HG03558 (cell line): ENCODE data around the gene AOC2.
"Not testable (repeated sequence)": the region's sequence is repeated elsewhere in the genome, so short reads cannot be mapped to it uniquely, and the experiment has no call there.

ENCODE experiments used
- ATAC-seq: cut with Tn5 transposase; IDR thresholded peaks from one replicate; pipeline ENCODE4 v1.9.1; 2021; ENCODE audit warnings: moderate number of reproducible peaks; ENCODE audit not compliant: unreplicated experiment; ENCODE audit errors: extremely low read depth

The AOC2 gene

DNA sequence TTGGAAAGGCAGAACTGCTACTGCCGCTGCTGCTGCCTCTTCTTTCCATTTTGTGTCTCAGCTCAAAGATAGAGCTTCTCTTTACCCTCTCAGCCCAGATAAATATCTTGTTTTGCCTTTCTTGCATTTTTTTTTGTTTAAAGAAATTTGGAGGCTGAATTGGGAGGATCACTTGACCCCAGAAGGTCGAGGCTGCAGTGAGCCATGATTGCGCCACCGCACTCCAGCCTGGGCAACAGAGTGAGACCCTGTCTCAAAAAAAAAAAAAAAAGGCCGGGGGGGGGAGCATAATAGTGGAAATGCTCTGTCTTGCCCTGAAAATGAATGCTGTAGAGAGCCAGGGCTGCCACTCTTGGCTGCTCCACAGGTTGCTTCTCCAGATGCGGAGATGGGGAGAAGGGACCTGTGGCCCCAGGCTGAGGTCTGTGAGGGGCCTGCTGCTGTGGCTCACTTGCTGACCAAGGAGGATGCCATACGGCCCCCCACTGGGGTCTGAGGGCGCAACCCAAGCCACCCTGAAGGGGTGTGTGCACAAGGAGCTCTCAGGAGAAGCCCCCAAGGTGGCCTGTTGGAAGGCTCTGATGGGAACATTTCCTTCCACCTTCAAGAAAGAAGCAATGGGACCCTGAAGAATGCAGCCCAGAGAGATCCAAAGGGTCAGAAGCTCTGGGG is 34.7 kb downstream of the AOC2 start:
- ATAC-seq = no peak

DNA sequence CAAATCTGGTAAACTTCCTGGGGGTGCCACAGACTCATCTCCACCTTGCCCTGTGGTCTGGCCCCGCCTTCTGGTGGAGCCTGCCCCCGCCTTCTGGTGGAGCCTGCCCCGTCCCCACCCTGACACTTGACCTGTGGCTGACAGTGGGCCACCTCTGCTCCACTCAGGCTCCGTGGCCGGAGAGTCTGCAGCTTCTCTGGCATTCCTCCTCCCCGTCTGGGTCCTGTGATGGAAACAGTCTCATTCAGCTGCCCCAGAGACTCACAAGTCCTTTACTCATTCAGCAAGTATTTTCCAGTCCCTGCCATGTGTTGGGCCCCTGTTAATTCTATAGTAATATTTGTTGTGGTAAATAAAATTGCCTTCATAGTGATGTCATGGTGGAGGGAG is 35.2 kb downstream of the AOC2 start:
- ATAC-seq = no peak

DNA sequence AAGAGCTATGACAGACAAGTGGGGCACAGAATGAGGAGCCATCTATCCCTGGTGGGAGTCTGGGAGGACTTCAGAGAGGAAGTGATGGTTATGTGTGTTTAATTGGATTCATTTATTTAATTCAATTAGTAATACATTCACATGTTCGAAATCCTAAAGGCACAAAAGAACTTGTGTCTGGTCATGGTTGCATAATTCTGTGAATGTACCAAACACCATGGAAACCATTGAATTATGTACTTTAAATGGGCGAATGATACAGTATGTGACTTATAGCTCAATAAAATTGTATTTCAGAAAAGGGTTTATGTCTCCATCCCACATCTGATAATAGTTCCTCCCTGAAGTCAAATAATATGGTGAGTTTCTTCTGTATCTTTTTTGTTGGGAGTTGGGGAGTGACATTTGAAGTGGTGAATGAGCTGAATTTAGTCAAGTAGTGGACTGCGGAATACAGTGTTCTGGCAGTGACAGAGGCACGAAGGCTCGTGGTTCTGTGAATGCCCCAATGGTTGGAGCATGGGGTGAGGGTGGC is 36.5 kb downstream of the AOC2 start:
- no peak for ATAC-seq

DNA sequence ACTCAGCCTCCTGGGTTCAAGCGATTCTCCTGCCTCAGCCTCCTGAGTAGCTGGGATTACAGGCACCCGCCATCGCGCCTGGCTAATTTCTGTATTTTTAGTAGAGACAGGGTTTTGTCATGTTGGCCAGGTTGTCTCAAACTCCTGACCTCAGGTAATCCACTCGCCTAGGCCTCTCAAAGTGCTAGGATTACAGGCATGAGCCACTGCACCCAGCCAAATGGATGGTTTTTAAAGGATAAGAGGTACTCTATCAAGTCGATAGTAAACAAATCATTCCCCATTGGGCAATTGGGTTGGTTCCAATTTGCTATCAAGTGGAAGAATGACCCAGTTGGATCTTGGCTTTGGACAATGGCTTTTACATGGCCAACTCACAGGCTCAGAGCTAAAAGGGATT is 37.3 kb downstream of the AOC2 start:
- not testable (repeated sequence) for ATAC-seq

DNA sequence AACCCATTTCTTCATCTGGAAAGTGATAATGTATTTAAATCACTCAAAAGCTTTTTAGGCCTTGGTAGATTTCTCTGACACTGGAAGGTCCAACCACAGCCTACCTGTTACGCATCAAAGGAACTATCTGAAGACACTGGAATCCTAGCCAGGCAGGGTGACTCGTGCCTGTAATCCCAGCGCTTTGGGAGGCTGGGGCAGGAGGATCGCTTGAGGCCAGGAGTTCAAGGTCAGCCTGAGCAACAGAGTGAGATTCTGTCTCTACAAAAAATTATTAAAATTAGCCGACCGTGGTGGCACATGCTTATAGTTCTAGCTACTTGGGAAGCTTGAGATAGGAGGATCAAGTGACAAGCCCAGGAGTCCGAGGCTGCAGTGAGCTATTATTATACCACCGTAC is 37.8 kb downstream of the AOC2 start:
- ATAC-seq = no peak

- no peak for ATAC-seq
Measured at GRCh38 chr17:42883802-42884558, 39.6 kb downstream of the AOC2 start.

DNA sequence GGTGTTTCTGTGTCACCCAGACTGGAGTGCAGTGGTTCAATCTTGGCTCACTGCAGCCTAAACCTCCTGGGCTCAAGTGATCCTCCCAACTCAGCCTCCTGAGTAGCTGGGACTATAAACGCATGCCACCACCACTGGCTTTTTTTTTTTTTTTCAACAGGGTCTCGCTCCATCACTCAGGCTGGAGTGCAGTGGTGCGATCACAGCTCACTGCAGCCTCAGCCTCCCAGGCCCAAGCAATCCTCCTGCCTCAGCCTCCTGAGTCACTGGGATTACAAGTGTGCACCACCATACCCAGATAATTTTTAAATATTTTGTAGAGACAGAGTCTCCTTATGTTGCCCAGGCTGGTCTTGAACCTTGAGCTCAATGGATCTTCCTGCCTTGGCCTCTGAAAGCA is 41.4 kb downstream of the AOC2 start:
- not testable (repeated sequence) for ATAC-seq

DNA sequence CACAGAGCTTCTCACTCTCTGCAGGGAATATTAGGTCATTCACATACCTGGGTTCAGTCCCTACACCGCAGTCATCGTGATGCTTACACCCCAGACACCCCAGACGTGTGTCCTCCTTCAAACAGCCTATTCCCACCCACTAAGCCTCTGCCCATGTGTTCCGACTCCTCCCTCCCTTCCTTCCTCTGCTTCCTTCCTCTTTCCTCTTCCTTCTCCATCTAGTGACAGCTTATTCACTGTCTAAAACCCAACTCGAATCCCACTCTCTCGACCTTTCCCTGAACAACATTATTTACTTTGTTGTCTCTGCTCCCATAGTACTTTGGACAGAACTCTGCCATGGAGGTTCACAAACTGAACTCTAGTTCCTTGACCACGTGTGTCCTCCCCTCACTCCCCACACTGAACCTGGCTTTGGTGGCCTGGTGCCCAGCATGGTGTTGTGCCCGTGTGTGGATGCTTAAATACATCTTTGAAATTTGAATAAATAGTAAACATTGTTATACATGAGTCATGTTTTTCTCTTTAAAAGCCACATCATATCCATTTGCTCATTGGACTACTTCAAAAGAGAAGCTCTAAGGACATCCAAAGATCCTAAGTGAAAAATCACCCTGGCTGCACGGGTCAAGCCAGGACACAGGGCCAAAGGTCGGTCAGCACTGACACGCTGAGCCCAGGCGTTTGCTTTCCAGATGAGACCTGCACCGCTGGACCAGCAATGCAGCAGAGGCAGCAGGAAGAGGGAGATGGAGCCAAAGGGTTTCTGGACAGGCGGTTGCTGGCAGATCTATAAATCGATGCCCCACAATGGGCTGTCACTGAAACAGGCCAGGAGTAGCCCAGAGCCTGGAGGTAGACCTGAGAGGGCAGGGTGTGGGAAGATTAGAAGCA is 42.1 kb downstream of the AOC2 start:
- no peak for ATAC-seq

DNA sequence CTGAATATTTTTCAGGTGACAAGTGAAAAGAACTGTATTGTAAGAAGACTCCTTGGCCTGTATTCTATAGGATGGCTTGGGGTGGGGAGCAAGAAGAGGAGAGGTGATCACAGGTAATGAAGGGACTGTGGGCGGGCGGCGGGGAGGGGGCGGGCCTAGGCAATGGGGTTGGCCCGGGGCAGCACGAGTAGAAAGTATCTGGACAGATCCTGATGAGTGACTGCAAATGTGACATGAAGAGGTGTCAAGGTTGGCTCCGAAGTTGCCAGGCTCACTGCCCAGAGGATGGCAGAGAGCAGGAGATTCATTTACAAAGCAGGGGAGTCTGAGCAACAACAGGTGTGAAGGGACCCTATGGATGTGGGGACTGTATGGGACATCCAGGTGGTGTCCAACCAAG is 45.4 kb downstream of the AOC2 start:
- no peak for ATAC-seq

DNA sequence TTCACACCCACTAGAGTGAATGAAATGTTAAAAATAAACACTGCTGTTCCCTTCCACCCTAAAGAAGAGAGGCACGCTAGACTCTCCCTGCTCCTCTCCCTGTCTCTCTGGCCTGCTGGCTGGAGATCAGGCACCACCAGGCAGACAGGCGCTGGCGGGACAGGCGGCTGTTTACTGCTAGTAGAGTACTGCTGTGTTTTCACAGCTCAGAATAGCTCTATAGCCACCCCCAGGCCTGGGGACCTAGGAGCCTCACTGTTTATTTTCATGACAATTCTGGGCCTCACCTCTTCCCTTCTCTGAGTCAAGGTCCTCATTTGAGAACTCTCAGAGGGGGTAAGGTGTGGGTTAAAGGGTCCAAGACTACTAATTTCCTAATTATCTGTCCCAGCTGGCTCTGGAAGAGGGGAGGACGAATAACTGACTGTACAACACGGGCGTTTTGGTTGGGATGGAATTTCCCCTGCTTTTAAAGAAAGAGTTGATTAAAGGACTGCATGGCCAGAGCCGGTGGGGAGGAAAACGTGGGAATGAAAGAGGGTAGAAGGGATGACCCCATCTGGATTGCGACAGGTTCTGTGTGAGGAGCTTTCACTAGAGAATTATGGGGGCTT is 47.3 kb downstream of the AOC2 start:
- ATAC-seq = no peak

- no peak for ATAC-seq
Measured at GRCh38 chr17:42893359-42893758, 49.0 kb downstream of the AOC2 start.

DNA sequence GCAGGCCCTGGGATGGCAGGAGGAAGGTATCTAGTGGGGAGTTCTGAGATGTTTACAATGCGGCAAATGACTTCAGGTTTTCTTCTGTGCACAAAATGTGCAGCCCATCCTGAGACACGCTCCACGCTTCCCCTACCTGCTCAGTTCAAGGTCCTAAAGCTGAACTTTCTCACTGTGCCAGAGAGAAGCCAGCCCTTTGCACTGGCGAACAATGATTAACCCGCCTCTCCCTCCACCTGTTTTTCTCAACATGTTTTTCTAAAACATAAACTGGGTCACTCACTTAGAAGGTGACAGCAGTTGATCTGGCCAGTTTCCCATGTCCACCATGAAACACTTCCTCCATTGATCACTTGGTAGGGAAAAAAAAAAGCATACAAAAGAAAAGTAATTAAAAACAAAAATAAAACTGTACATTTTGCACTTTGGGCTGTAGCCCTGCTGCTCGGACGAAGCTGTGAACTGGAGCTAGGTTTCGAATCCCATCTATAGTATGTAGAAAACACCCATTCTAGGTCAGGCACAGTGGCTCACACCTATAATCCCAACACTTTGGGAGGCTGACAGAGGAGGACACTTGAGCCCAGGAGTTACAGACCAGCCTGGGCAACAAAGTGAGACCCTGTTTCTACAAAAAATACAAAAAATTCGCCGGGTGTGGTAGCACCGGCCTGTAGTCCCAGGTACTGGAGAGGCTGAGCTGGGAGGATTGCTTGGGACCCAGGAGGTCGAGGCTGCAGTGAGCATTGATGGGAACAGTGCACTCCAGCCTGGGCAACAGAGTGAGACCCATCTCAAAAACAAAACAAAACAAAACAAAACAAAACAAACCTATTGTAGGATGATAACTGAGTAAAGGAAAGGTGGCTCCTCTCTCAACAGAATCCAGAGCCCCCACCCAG is 50.2 kb downstream of the AOC2 start:
- no peak for ATAC-seq

DNA sequence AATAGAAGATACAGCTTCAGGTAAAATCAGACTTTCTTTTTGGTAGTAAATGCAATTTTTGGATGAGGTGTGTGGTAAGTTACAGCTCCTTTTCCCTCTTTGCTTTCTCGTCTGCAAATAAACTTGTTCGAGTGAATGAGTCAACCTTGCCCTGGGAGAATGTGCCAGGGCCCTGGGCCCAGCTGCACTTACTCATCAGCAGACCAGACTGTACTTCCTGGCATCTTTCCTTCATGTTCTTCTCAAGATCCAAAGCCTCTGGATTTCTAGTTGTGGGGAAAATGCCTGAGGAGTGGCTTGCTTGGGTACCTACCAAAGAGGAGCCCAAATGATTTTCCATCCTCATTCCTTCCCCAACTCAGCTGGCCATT is 50.8 kb downstream of the AOC2 start:
- no peak for ATAC-seq

- ATAC-seq = no peak
Measured at GRCh38 chr17:42898147-42898811, 53.9 kb downstream of the AOC2 start.

DNA sequence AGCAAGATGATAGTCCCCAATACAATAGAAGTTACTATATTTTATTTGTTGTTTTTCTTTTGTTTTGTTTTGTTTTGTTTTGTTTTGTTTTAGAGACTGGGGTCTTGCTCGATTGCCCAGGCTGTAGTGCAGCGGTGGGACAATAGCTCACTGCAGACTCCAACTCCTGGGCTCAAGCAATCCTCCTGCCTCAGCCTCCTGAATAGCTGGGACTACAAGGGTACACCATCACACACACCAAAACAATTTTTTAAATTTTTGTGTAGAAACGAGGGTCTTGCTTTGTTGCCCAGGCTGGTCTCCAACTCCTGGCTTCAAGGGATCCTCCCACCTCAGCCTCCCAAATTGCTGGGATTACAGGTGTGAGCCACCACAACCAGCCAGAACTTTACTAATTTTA is 55.6 kb downstream of the AOC2 start:
- not testable (repeated sequence) for ATAC-seq
